GM21529 (cell line): ENCODE data around the gene ATP13A4.

Experiments
- ATAC-seq: cut with Tn5 transposase; IDR thresholded peaks from one replicate; pipeline ENCODE4 v1.9.1; 2021; ENCODE audit not compliant: unreplicated experiment

The ATP13A4 gene

DNA sequence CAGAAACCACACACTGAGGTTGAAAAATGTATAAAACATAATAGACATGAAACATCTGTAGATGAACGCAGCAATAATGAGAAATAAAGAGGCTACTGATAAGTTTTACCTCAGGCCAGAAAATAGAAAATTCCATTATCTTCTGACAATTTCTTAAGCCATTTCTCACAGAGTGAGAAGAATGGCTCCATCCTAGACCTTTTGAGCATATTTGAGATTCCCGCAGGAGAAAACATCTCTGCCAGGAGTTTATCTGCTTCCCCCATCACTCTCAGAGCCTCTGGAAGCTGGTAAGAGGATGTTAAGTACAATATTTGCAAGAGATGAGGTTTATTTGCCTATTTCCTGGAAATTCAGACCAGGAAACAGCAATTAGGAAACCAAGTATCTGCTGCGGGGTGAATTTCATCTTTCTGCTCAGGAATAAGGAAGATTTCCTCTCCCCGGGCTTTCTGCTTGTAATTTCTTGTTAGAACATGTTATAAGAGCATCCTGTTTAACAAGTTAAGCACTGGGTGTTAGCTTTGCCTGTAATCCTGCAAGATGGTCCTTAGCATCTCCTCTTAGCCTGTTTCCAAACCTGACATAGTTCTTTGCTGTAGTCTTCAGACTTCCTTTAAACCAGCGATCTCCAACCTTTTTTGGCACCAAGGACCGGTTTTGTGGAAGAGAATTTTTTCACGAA lies 54.8 kb downstream of the ATP13A4 start:
- no peak for ATAC-seq

DNA sequence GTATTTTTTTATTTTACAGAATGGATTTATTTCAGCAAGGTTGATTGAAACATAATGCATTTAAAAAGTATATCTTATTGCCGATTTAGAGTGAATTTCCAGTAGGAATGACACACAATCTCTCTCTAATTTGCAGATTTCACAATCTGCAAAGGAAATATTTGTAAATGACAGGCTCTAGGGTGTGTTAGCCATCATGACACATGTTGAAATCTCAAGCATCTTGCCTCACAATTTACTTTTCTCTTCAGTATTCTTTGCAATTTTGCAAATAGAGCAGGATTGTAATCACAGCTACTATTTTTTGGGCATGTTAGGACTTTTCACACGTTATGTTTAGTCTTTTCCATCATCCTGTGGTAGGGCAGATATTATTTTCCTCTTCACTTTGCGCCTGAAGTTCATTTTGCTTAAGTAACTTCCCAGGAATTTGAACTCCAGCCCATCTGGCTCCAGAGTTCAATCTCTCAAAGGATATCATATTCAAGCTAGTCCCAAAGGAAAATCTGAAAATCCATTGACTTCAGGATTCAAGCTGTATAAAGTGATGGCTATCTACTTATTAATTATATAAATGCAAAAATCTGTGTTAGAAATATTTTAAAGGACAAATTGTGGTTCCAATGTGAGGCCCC lies 55.4 kb downstream of the ATP13A4 start:
- ATAC-seq = no peak

DNA sequence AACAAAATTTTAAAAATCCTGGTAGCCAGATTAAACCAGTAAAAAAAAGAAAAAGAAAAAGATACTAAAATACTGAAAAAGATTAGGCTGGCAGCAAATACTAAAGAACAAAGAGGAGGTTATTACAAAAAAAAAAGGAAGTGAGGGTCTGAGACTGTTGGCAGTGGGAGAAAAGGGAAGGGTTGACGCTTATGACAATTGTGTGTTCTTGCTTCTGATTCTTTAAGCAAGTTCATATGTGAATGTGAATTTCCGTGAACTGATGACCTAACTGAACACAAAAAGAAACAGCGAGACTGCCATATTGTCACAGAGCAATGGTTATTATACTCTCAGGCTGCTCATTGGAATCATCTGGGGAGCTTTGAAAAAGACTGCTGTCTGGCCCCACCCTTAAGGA lies 56.5 kb downstream of the ATP13A4 start:
- ATAC-seq = no peak

DNA sequence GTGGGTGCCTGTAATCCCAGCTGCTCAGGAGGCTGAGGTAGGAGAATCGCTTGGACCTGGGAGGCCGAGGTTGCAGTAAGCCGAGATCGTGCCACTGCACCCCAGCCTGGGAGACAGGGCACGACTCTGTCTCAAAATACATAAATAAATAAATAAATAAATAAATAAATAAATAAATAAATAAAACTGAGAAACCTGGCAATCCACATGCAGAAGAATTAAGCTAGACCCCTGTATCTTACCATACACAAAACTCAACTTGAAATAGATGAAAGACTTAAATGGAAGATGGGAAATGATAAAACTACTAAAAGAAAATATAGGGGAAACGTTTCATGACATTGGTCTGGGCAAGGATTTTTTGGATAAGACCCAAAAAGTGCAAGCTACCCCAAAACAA lies 58.0 kb downstream of the ATP13A4 start:
- ATAC-seq = no peak

DNA sequence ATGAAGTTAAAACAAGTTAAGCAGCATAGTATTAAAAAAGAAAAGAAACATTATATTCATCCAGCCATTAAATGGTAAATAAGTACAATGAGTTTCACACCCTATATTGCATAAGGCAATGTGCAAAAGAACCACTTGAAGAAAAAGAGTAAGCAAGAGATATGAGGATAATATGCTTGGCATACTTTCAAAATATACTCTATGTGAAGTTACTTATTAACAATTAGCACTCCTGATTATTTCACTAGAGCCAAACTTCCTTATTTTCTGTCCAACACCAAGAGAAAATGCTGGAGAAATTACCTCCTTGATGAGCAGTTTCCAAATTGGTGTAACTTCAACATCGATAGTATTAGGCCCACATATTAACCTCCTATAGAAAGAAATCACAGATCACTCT lies 63.7 kb downstream of the ATP13A4 start:
- ATAC-seq = no peak

DNA sequence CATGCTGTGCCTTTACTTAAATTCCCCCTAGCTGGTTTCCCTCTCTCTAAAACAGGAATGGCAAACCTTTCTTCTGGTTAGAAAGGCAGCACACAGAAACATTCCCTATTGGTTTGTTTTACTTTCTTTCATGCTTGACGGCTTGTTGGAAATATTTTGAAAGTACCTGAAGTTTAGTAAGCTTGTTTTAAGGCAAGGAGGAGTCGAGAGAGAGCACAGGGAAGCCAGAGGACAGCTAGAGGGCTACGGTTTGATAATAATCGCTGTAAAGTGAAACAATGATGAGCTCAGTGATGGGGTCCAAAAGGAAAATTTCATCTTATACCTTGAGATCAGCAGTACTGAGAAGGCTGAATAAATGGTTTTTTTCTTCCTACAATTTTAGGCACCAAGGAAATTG lies 64.1 kb downstream of the ATP13A4 start:
- no peak for ATAC-seq

DNA sequence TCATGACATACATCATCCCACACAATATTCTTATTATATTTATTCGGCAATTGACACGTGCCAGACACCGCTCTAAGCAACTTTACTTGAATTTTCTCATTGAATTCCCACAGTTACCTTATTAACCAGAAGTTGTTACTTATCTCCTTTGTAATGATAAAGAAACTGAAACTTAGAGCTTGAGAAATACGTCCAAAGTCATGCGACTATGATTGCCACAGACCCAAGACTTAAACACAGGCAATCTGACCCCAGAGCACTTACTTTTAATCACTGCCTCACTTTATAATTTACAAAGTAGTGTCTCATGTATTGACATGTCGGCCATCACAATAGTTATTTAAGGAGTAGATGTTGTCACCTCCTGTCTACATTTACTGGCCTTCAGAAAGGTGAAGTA lies 64.7 kb downstream of the ATP13A4 start:
- no peak for ATAC-seq

DNA sequence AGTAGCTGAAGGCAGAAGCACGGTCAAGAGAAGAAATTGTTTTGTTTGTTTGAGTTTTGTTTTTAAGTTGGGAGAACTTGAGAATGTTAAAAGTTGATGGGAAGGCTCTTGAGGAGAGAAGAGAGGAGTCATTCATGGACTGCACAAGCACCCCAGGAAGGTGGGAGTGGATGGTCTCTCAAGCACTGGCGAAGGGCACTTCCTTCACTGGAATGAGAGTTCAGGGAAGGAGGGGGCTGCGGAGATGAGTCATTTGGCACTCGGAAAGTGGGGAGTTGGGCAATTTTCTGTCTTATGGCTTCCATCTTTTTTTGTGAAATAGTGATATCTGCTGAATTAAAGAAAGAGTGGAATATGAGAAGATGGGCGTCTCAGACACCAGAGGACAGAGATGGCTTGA lies 66.0 kb downstream of the ATP13A4 start:
- no peak for ATAC-seq

DNA sequence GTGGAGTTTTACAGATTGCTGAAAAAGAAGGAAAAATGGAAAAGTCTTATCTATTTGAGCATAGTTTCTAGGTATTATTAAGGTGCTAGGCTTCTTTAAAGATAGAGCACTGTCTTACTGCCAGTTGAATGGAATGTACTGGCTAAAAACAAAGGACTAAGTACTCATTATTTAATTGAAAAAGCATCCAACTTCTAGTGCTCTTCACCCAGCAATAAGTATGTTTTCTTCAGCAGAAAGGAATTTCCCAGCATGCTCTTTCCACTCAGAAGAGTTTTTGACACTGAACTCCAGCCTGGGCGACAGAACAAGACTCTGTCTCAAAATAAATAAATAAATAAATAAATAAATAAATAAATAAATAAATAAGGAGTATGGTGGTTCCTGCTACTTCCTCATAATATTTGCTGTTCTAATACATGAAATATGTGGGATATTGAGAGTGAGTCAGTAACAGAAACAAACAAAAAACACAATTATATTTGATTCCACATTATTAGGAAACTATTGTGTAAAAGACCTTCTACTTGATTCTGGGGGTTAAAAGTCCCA lies 70.6 kb downstream of the ATP13A4 start:
- ATAC-seq = no peak

DNA sequence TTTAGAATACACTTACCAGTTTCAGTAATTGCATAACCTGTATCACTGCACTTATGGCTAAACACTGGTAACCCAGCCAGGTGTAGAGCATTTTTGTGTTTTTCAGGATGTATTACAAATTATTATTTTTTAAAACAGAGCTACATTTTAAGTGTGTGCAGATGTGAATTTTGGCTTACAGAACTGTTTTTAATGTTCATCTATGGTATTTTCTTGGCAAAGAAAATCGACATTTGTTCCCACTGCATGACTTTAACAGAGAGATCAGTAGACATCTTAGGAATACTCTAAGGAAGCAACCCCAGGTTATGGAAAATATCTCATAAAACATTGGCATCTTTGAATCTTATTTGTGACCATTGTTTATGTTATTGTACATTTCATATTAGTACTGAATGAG lies 73.3 kb downstream of the ATP13A4 start:
- ATAC-seq = no peak

DNA sequence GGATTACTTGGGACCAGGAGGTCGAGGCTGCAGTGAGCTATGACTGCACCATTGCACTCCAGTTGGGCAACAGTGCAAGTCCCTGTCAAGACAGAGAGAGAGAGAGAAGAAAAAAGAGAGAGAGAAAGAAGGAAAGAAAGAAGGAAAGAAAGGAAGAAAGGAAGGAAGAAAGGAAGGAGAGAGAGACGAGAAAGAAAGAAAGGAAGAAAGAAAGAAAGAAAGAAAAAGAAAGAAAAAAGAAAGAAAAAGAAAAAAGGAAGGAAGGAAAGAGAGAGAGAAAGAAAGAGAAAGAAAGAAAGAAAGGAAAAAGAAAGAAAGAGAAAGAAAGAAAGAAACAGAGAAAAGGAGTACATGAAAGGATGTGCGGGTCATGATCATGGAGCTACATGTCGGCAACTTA lies 80.2 kb downstream of the ATP13A4 start:
- ATAC-seq = no peak

DNA sequence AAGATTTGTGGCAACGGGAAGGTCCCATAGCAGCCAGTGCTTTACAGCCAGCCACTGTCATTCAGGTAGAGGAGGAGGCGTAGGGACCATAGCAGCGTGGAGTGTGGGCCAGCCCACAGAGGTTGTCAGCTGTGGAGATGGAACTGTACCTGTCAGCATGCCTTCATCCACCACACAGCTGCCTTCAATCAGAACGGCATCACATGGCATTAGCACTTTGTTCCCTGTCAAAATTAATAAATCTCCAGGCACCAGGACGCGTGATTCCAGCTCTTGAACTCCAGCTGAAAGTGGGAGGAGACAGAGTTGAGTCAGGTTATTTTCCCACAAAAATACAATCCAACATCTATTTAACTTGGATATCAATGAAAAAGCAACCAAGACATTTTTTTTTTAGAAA lies 84.0 kb downstream of the ATP13A4 start:
- no peak for ATAC-seq

DNA sequence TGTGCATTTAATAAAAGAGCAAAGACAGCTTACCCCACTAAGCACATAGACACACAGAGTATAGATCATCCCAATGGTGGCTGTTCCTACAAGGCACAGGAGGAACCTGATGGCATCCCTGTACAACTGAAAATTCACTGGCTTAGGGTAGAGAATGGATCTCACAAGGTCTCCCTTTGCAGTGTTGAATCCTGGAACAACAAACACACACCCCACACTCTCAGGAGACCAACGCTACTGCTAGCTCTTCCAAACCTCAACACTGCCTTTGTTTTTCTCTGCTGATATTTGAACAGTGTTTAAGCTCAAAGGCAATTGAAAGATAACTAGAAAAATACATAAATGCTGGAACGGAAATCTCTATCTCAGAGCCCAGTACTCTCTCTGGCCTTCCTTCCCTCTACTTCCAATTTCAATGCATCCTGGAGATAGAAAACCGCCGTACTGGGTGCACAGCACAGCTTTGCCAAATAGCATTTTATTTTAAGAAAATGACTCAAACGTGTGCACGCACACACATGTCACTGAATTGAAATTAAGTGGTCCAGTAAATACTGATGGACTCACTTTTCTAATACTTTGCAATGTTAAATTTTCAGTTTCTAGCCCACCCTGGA lies 88.6 kb downstream of the ATP13A4 start:
- ATAC-seq = no peak

DNA sequence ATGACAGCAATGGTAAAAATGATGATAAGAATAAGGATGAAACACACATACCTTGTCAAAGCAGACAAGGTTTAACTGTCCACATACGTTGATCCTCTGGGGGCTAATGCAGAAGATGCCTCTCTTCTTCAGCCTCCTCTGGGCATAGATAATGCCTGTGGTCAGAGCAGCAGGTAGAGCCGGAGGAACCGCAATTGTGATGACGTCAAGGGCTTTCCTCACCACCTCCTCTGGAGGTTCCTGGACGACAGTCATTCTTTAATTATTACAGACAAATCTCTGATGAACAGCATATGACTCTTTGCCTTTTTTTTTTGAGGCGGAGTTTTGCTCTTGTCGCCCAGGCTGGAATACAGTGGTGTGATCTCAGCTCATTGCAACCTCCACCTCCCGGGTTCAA lies 89.8 kb downstream of the ATP13A4 start:
- ATAC-seq = no peak

DNA sequence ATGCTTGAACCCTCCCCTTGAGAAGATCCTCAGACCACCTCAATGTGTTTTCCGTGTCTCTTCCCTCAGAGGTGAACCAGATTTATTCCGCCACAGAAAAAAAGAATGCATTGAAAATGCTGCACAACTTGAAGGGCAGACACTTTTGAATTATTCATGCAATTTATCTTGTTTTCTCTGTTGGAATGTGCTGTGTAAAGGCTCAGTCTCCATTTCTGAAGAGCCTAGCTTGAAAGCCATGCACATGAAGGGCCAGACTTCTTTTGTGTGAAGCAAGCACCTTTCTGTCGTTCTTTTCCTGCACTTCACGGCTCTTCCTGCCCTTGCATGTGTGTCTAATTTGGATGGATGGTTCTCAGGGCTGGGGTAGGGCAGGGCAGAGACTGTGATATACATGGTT lies 97.2 kb downstream of the ATP13A4 start:
- ATAC-seq = no peak

DNA sequence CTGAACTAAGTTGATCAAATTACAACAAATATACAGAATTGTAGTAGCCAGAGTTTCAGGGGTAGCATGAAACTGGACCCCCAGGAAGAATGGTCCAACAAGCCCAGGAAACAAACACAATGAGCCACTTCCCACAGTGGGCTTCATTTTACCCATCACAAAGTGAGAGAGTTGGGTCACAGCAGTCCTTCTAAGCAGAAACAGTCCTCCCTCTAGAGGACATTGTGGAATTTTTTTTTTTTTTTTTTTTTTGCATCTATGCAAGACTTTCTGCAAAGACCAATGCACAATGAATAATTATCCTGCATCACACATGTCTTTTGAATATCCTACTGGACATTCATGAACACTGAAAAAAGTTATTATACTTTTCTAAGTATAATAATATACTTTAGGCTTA lies 102.4 kb downstream of the ATP13A4 start:
- no peak for ATAC-seq

DNA sequence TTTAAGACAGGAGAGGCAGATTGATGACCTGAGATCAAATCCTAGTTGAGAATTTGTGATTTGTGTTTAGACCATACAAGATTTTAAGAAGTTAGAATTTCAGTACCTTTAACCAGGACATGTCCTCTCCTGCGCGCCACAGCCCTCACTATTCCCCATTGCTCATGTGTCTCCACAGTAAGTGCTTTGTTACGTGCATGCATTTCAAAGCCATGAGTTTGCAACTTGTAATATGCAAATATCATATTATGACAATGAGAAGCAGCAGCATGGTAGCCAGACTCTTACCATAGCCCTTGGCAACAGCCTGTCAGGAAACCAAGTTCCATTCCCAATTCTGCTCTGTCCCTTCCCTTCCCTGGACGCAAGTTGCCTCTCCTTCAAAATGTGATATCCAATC lies 102.8 kb downstream of the ATP13A4 start:
- ATAC-seq = no peak

DNA sequence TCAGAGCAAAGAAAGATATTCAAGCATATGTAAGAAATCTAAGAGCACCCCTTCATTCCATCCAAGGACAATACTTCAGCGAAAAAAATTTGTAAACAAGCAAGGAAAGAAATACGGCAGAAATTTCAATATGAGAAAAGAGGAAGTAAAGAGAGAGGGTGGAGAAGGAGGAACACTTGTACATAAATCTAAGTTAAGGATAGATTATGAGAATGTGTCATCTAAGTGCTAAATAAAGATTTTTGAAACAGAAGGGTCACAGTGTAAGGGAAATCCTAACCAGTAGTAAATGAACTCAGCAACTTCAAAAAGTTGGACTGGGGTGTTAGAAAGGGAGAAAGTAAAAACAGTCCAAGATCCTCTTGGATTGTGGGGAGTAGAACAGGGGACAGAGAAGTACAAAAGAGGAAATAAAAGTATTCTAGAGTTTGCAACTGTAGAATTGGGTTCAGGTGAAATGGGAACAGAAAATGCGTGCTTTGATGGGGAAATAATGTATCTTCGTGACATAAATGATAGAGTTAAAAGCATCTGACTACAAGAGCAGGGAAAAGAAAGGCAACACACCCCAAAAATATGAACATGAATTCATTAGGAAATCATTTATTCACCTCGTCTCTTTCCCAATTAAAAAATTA lies 107.6 kb downstream of the ATP13A4 start:
- ATAC-seq = no peak

DNA sequence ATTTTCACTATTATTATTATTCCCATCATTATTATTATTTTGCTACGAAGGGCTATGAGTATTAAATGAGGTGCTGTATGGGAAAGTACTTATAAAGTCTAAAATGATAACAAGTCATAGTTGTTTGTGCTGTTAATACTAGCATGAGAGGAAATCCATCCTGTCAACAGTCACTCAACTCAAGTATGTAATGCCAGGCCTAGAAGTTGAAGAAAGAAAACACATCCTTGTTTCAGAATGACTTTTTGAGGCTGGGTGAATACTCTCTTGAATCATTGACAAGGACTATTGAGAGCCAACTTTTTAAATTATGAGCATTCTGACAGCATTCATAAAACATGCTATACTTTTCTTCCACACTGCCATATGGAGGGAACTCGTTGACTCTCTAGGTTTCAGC lies 115.3 kb downstream of the ATP13A4 start:
- no peak for ATAC-seq

DNA sequence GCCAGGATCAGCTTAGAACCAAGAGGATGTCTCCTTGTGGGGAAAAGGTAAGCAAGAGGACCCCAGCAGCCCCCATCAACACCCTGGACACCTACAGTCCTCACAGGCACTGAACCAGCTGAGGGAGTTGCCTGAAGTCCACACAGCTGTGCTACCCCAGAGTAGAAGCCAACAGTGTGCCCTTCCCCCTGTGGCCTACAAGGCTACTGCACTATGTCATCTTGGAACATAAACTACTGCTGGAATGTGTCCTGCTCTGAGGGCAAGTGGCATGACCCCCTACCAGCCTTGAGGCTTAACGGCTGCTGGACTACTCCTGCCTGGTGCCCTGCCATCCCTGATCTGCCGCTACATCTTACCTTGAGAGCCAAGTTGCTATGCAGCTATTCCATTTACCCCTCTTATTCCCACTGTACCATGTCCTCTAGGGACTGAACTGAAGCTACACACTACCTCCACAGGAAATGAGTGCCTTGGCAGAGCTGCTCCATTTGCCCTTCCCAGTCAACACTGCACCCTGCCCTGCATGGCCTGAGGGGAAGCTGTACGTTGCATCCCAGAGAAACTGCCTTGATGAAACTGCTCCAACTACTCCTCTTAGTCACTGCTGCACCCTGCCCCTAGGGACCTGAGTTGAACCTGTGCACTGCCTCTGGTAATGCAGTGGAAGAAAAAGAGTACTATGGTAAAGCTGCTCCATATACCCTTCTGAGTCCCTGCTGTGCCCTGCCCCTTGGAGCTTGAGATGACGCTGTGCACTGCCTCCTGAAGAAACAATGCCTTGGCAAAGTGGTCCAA lies 135.9 kb downstream of the ATP13A4 start:
- ATAC-seq = no peak

DNA sequence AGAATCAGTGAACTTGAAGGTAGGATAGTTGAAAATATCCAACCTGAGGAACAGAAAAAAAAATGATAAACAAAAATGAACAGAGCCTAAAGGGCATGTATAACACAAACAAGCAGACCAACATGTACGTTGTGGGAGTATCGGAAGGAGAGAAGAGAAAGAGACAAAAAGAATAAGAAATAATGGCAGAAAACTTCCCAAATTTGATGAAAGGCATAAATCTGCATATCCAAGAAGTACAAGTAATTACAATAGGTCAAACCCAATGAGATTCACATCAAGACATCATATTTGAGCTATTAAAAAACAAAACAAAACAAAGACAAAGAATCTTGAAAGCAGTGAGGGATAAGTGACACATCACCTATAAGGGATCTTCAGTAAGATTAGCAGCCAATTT lies 138.1 kb downstream of the ATP13A4 start:
- no peak for ATAC-seq
